GM12878 (cell line): Measurements from ENCODE around the gene WDR86. TPM values are rescaled to one million over a fixed set of nuclear protein-coding genes. Genes with fewer than 3 reads are reported as not detected.

ENCODE experiments used
- ATAC-seq: fragments of 200-7000 bp; cut with Tn5 transposase; 3 replicates; pipeline ENCODE4 v1.9.1; 2020; ENCODE audit warnings: mild to moderate bottlenecking, moderate library complexity
- BruUV-seq: library from RNA; stranded (reverse); fragments of 400-500 nt; replicated peaks from 2 replicates; lab custom pipeline; 2021; lab: Mats Ljungman, UMichigan
- CTCF ChIA-PET: fragments of 300-600 bp; sonication (Branson Sonifier 250); formaldehyde crosslinking; extraction: SDS; loops from one replicate; lab custom pipeline; 2021; ENCODE audit warnings: inconsistent platforms; lab: Yijun Ruan, JAX
- POLR2A ChIA-PET: fragments of 350-600 bp; formaldehyde crosslinking; extraction: SDS; loops from one replicate; lab custom pipeline; 2021; ENCODE audit warnings: inconsistent platforms; lab: Charles Lee
- RAD21 ChIA-PET: fragments of 300-600 bp; sonication (Branson Sonifier 250); formaldehyde crosslinking; loops from one replicate; lab custom pipeline; 2023; ENCODE audit warnings: antibody characterized with exemption; ENCODE audit not compliant: unreplicated experiment; lab: Charles Lee
- SMC1A ChIA-PET: fragments of 300-600 bp; sonication (Branson Sonifier 250); formaldehyde crosslinking; loops from one replicate; lab custom pipeline; 2023; ENCODE audit not compliant: unreplicated experiment, uncharacterized antibody; lab: Charles Lee
- DNase-seq: peaks from one replicate; pipeline ENCODE4 v3.0.0-alpha.2; 2011; ENCODE audit warnings: low read depth, low spot score
- FAIRE-seq: peaks from 3 replicates; lab custom pipeline; 2011; peaks lifted over from hg19 to GRCh38; lab: Jason Lieb, UNC
- H2AFZ ChIP-seq: 2 replicates; pipeline ENCODE4 v1.6.0; 2011; ENCODE audit warnings: low read depth, low read length, control low read depth; ENCODE audit not compliant: control insufficient read depth
- H3K27ac ChIP-seq: 2 replicates; pipeline ENCODE4 v1.5.1; 2011; ENCODE audit warnings: control low read depth; ENCODE audit not compliant: control insufficient read depth, insufficient read depth
- H3K27me3 ChIP-seq, 2 experiments: replicated peaks in 1 of 2; 2 replicates each; pipeline versions ENCODE4 v1.6.0 to v1.6.1; 2011; ENCODE audit warnings: low read length in 1 of 2; ENCODE audit not compliant: control insufficient read depth in 2 of 2, insufficient read depth in 2 of 2
- H3K36me3 ChIP-seq, 2 experiments: 2 replicates each; pipeline ENCODE4 v1.5.1; 2011; ENCODE audit warnings: low read length in 1 of 2; ENCODE audit not compliant: control insufficient read depth in 2 of 2, insufficient read depth in 2 of 2
- H3K4me1 ChIP-seq: 2 replicates; pipeline ENCODE4 v1.6.1; 2011; ENCODE audit warnings: mild to moderate bottlenecking, low read length, moderate library complexity, mixed read lengths; ENCODE audit not compliant: control insufficient read depth, insufficient read depth
- H3K4me2 ChIP-seq: 2 replicates; pipeline ENCODE4 v1.6.0; 2011; ENCODE audit warnings: control low read depth; ENCODE audit not compliant: control insufficient read depth, insufficient read depth
- H3K4me3 ChIP-seq: fragments of 200-600 bp; sonication (generic); 2 replicates; pipeline ENCODE4 v1.5.1; 2016
- H3K79me2 ChIP-seq: 2 replicates; pipeline ENCODE4 v1.6.0; 2011; ENCODE audit warnings: low read length; ENCODE audit not compliant: control insufficient read depth, insufficient read depth
- H3K9ac ChIP-seq: 2 replicates; pipeline ENCODE4 v1.8.0; 2011; ENCODE audit warnings: low read length, control low read depth, mixed read lengths; ENCODE audit not compliant: control insufficient read depth, insufficient read depth
- H3K9me3 ChIP-seq: replicated peaks from 3 replicates; pipeline ENCODE4 v1.5.1; 2011; ENCODE audit warnings: mild to moderate bottlenecking, low read length; ENCODE audit not compliant: control insufficient read depth, insufficient read depth
- H4K20me1 ChIP-seq: 2 replicates; pipeline ENCODE4 v1.6.0; 2011; ENCODE audit not compliant: control insufficient read depth, insufficient read depth
- BACH1 ChIP-seq: fragments of 450-650 bp; IDR thresholded peaks from 2 replicates; pipeline ENCODE4 v1.6.1; 2017; ENCODE audit warnings: mild to moderate bottlenecking, borderline replicate concordance
- BCLAF1 ChIP-seq: fragments of 450-650 bp; IDR thresholded peaks from 2 replicates; pipeline ENCODE4 v1.6.1; 2017; ENCODE audit warnings: antibody characterized with exemption, mild to moderate bottlenecking, moderate library complexity
- CHD2 ChIP-seq: IDR thresholded peaks from 2 replicates; pipeline ENCODE4 v1.6.1; 2011; ENCODE audit warnings: low read depth, low read length, improper control_type of control experiment, borderline replicate concordance
- CREM ChIP-seq: IDR thresholded peaks from 2 replicates; pipeline ENCODE4 v1.6.1; 2014; ENCODE audit warnings: antibody characterized with exemption, low read depth
- IRF3 ChIP-seq: fragments of 450-650 bp; IDR thresholded peaks from 2 replicates; pipeline ENCODE4 v1.6.1; 2014; ENCODE audit warnings: mild to moderate bottlenecking
- IRF5 ChIP-seq: fragments of 450-650 bp; IDR thresholded peaks from 2 replicates; pipeline ENCODE4 v1.6.1; 2017; ENCODE audit warnings: borderline replicate concordance
- NBN ChIP-seq: fragments of 450-650 bp; IDR thresholded peaks from 2 replicates; pipeline ENCODE4 v1.6.1; 2016
- NR2C2 ChIP-seq: IDR thresholded peaks from 2 replicates; pipeline ENCODE4 v1.6.1; 2011; ENCODE audit warnings: borderline replicate concordance, low read depth; ENCODE audit not compliant: control insufficient read depth, insufficient read length
- PKNOX1 ChIP-seq: fragments of 450-650 bp; IDR thresholded peaks from 2 replicates; pipeline ENCODE4 v1.6.1; 2016; ENCODE audit warnings: mild to moderate bottlenecking
- REST ChIP-seq: IDR thresholded peaks from 2 replicates; pipeline ENCODE4 v1.6.1; 2012; ENCODE audit warnings: mild to moderate bottlenecking, low read depth, low read length
- TARDBP ChIP-seq: IDR thresholded peaks from 2 replicates; pipeline ENCODE4 v1.6.1; 2016; ENCODE audit warnings: borderline replicate concordance
- WGBS: methylation state at CpG from one replicate; pipeline ENCODE4 v1.1.6; 2016; ENCODE audit warnings: low lambda C conversion rate; ENCODE audit not compliant: insufficient replicate concordance, insufficient coverage; ENCODE audit errors: missing lambda C conversion rate; 5-methylcytosine and 5-hydroxymethylcytosine counted together
- in situ Hi-C: fragments of 300-500 bp; cut with MboI; formaldehyde crosslinking; loops from 9 replicates; pipeline ENCODE4 v1.14.3; 2018; ENCODE audit warnings: mixed read lengths
- intact Hi-C: fragments of 100-400 bp; cut with micrococcal nuclease; formaldehyde crosslinking; loops from one replicate; pipeline ENCODE4 v1.14.2; 2022; ENCODE audit not compliant: unreplicated experiment
- polyA plus RNA-seq, 11 experiments: library from polyadenylated mRNA; depleted of rRNA in 4 of 11; unstranded in 6 of 11; stranded (reverse) in 5 of 11; fragments of >200 nt; fragmentation: Nextera tagmentation in 4 of 11; fragmentation: Illumina TruSeq in 1 of 11; extraction: Ambion mirVana in 4 of 11; extraction: Trizol in 1 of 11; gene quantifications; 1 replicate in 1 of 11; 2 replicates in 10 of 11; pipeline versions ENCODE4 v1.2.1 to v1.2.3, GENCODE V29; 2011 to 2016; ENCODE audit warnings: inconsistent platforms in 2 of 11, missing spikeins in 2 of 11, low read depth in 1 of 11
- total RNA-seq, 4 experiments: library from RNA; depleted of rRNA in 3 of 4; stranded (reverse); fragments of >200 nt in 3 of 4; fragmentation: Illumina TruSeq in 1 of 4; extraction: Trizol in 1 of 4; gene quantifications; 2 replicates each; pipeline versions ENCODE4 v1.2.1 to v1.2.3, GENCODE V29; 2013 to 2021
- TF ChIP-seq, protein P1 (sequence below): fragments of 150-350 bp; IDR thresholded peaks from 2 replicates; pipeline ENCODE4 v1.6.1; 2014; ENCODE audit warnings: mild to moderate bottlenecking, low read depth, low read length

The WDR86 gene
- total and polyA plus RNA-seq, 10 of the 15 experiments (the other 5 are each of a cell fraction or from before 2014, with no cell fraction given): 0.05 to 0.19 (median 0.15) TPM; not detected in 7

GRCh38 chr7:151433721-151434400 lies 24.0 kb upstream of the WDR86 start:
- CTCF ChIA-PET: interaction anchor here (1.1 kb wide), 1 partner anchor 15 kb away, joined by 3 read pairs; no protein-coding TSS in a partner anchor
- TF ChIP-seq NBN (no peak), CREM (no peak), REST (no peak), TARDBP (no peak), CHD2 (no peak), IRF5 (no peak), IRF3 (no peak), NR2C2 (no peak), PKNOX1 (no peak), BACH1 (no peak), BCLAF1 (no peak)
- TF ChIP-seq, protein P1, sequence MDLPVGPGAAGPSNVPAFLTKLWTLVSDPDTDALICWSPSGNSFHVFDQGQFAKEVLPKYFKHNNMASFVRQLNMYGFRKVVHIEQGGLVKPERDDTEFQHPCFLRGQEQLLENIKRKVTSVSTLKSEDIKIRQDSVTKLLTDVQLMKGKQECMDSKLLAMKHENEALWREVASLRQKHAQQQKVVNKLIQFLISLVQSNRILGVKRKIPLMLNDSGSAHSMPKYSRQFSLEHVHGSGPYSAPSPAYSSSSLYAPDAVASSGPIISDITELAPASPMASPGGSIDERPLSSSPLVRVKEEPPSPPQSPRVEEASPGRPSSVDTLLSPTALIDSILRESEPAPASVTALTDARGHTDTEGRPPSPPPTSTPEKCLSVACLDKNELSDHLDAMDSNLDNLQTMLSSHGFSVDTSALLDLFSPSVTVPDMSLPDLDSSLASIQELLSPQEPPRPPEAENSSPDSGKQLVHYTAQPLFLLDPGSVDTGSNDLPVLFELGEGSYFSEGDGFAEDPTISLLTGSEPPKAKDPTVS: no peak

More at GRCh38 chr7:151433721-151434400, 24.0 kb upstream of the WDR86 start:
- H3K9ac ChIP-seq: no peak overlapping the region
- H4K20me1 ChIP-seq: no peaks in the 10 kb centered on the region
- H3K4me1 ChIP-seq: peaks cover 22% of the 10 kb centered on the region
- H3K79me2 ChIP-seq: no peaks in the 10 kb centered on the region
- 60% methylated on average over 15 of the region's 15 CpGs for WGBS
- H3K36me3 ChIP-seq: no peaks in the 10 kb centered on the region
- no peak for FAIRE-seq
- ChIA-PET RAD21 (no interaction called here), SMC1A (no interaction called here), POLR2A (no interaction called here)
- no peaks in the 10 kb centered on the region; a peak in 1 of 4 replicates for H3K27me3 ChIP-seq
- in situ Hi-C loops: no loop called here
- no peak overlapping the region for H3K4me3 ChIP-seq
- H3K4me2 ChIP-seq: no peak overlapping the region
- no peak overlapping the region for H3K27ac ChIP-seq
- ATAC-seq: no peak
- intact Hi-C loops: no loop called here
- DNase-seq: no peak
- BruUV-seq: no TSS peak
- no peaks in the 10 kb centered on the region for H3K9me3 ChIP-seq
- H2AFZ ChIP-seq: no peak overlapping the region
